ENCODE results near the gene NXN. TPM values are rescaled to one million over a fixed set of nuclear protein-coding genes. Genes with fewer than 3 reads are reported as not detected.

The NXN gene
- total RNA-seq, result 91.5 and 124 TPM in 2 replicates

GRCh38 chr17:979539-980405 lies at the start of gene NXN:
NXN (minus strand) TSS chr17:979776.
- peak; percentile 16 for TF ChIP-seq CTCF (IDR thresholded peaks at IDR 0.05; ENCODE audit: insufficient read depth, low read depth, low read length)
- peak; percentile 84 for DNase-seq (ENCODE audit: low read depth)
- H3K4me3 ChIP-seq (ENCODE audit: low read depth, low read length), result peak within 1 kb of the TSS; percentile 74

- no peak overlapping the region for H3K4me3 ChIP-seq (ENCODE audit: low read depth, low read length)
- DNase-seq (ENCODE audit: low read depth), result no peak
- no peak for TF ChIP-seq CTCF (IDR thresholded peaks at IDR 0.05; ENCODE audit: insufficient read depth, low read depth, low read length)
These were observed 47.5 kb upstream of the NXN start for GRCh38 chr17:1027044-1027443.

DNA sequence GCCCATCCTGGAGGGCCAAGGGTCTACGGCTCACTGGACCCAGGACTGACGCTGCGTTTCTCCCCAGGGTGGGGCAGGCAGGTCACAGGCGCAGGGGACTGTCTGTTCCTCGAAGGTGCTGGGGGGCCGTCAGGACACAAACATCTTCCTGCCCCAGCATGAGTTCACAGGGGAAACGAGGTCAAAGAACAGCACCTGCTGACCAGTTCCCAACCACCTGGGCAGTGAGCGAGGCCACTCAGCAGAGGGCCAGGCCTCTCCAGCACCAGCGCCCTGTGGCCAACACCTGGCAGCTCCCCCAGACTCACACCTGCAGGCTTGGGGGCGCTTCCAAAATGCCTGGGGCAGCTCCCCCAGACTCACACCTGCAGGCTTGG lies 47.0 kb upstream of the NXN start:
- DNase-seq (ENCODE audit: low read depth), result no peak
- H3K4me3 ChIP-seq (ENCODE audit: low read depth, low read length), result no peak overlapping the region
- no peak for TF ChIP-seq CTCF (IDR thresholded peaks at IDR 0.05; ENCODE audit: insufficient read depth, low read depth, low read length)

- H3K4me3 ChIP-seq (ENCODE audit: low read depth, low read length), result no peak overlapping the region
- no peak for DNase-seq (ENCODE audit: low read depth)
These were observed 46.4 kb upstream of the NXN start for GRCh38 chr17:1025733-1026598.

DNA sequence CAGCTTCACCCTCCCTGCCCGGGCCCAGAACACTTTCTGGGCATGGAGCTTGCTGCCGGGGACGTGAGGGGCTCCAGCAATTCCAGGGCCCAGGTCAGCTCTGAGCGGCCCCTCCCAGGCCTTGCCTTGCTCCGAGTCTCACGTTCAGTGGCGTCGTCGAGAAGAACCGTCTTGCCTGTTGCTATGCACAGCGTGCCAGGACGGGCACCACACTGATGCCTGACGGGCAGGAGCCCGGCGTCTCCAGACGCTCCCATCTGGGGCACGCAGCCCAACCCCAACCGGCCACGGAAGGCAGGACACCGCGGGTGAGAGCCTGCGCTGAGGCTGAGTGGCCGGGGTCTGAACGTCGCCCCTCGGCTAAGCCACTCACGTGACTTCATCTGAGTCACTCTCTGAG lies 44.5 kb upstream of the NXN start:
- TF ChIP-seq CTCF (IDR thresholded peaks at IDR 0.05; ENCODE audit: insufficient read depth, low read depth, low read length), result no peak
- no peak overlapping the region for H3K4me3 ChIP-seq (ENCODE audit: low read depth, low read length)
- no peak for DNase-seq (ENCODE audit: low read depth)

More at GRCh38 chr17:1025733-1026598, 46.4 kb upstream of the NXN start:
- no peak for TF ChIP-seq CTCF (IDR thresholded peaks at IDR 0.05; ENCODE audit: insufficient read depth, low read depth, low read length)

DNA sequence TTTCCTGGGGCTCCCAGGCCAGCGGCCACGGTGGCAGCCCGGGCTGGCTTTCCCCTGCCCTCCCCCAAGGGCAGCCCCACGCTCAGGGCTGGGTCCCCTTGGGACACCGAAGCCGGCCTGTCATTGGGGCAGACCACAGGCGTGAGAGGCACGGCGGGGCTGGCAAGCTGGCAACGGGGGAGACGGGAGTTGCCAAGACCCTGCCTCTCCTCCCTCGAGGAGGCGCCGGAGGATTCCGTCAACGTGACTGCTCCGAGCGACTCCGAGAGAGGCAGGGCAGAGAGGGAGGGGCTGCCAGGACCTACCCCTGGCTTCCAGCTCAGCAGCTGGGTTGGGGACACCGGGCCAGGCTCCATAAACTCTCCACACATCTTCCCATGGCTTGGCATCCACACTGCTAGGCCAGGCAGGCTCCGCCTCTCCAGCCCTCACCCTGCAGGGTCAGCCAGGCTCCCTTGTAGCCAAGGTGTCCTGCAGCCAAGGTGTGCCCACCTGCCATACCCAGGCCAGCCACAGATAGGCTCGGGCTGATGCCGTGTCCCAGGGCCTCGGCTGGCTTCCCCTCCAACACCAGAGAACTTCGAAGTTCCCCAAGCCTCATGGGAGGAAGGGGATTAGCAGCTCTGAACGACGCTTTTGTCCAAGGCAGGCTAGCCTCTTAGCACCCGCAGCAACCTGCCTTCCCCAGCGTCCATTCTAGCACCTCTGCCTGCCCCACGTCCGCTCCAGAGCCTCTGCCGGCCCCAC lies 42.9 kb upstream of the NXN start:
- DNase-seq (ENCODE audit: low read depth), result no peak
- no peak overlapping the region for H3K4me3 ChIP-seq (ENCODE audit: low read depth, low read length)

More for the DNA sequence above, 42.9 kb upstream of the NXN start:
- TF ChIP-seq CTCF (IDR thresholded peaks at IDR 0.05; ENCODE audit: insufficient read depth, low read depth, low read length), result no peak

Measured in fibroblast of villous mesenchyme (primary cell).